HEK293 (cell line): ENCODE measurements around the gene RGS9BP.

ENCODE experiments used
- IKZF3 ChIP-seq: fragments of 450-650 bp; IDR thresholded peaks from 2 replicates; pipeline ENCODE4 v1.5.0; 2018; ENCODE audit warnings: missing biosample characterization, mild to moderate bottlenecking, missing genetic modification characterization, moderate library complexity
- PATZ1 ChIP-seq: fragments of 450-650 bp; formaldehyde crosslinking; IDR thresholded peaks from 2 replicates; pipeline ENCODE4 v1.5.1; 2016; ENCODE audit warnings: missing biosample characterization, missing genetic modification characterization
- SCRT2 ChIP-seq: fragments of 450-650 bp; formaldehyde crosslinking; IDR thresholded peaks from 2 replicates; pipeline ENCODE4 v1.5.1; 2016; ENCODE audit warnings: missing biosample characterization, missing genetic modification characterization
- TSHZ1 ChIP-seq: fragments of 450-650 bp; formaldehyde crosslinking; IDR thresholded peaks from 2 replicates; pipeline ENCODE4 v1.5.1; 2016; ENCODE audit warnings: missing biosample characterization, missing genetic modification characterization, borderline replicate concordance
- YY1 ChIP-seq: fragments of 450-650 bp; formaldehyde crosslinking; IDR thresholded peaks from 2 replicates; pipeline ENCODE4 v1.5.1; 2018; ENCODE audit warnings: missing biosample characterization, missing genetic modification characterization
- ZBTB20 ChIP-seq: fragments of 450-650 bp; formaldehyde crosslinking; IDR thresholded peaks from 2 replicates; pipeline ENCODE4 v1.5.1; 2016; ENCODE audit warnings: missing biosample characterization, missing genetic modification characterization
- ZBTB44 ChIP-seq: fragments of 450-650 bp; IDR thresholded peaks from 2 replicates; pipeline ENCODE4 v1.5.1; 2018; ENCODE audit warnings: missing biosample characterization, mild to moderate bottlenecking, missing genetic modification characterization
- ZBTB48 ChIP-seq: fragments of 450-650 bp; formaldehyde crosslinking; IDR thresholded peaks from 2 replicates; pipeline ENCODE4 v1.5.1; 2016; ENCODE audit warnings: missing biosample characterization, missing genetic modification characterization
- ZNF121 ChIP-seq: fragments of 450-650 bp; formaldehyde crosslinking; IDR thresholded peaks from 2 replicates; pipeline ENCODE4 v1.5.1; 2016; ENCODE audit warnings: missing biosample characterization, missing genetic modification characterization
- ZNF148 ChIP-seq: fragments of 450-650 bp; formaldehyde crosslinking; IDR thresholded peaks from 2 replicates; pipeline ENCODE4 v1.5.0; 2017; ENCODE audit warnings: missing biosample characterization, missing genetic modification characterization, borderline replicate concordance
- ZNF169 ChIP-seq: fragments of 450-650 bp; formaldehyde crosslinking; IDR thresholded peaks from 2 replicates; pipeline ENCODE4 v1.5.1; 2016; ENCODE audit warnings: missing biosample characterization, missing genetic modification characterization
- ZNF398 ChIP-seq: fragments of 450-650 bp; formaldehyde crosslinking; IDR thresholded peaks from 2 replicates; pipeline ENCODE4 v1.5.1; 2017; ENCODE audit warnings: missing biosample characterization, missing genetic modification characterization
- ZNF518A ChIP-seq: fragments of 450-650 bp; formaldehyde crosslinking; conservative IDR thresholded peaks from 2 replicates; pipeline ENCODE4 v1.5.1; 2016; ENCODE audit warnings: low read depth, missing biosample characterization, missing genetic modification characterization
- ZNF561 ChIP-seq: fragments of 450-650 bp; IDR thresholded peaks from 2 replicates; pipeline ENCODE4 v1.5.1; 2018; ENCODE audit warnings: missing biosample characterization, missing genetic modification characterization, borderline replicate concordance
- ZNF596 ChIP-seq: fragments of 450-650 bp; IDR thresholded peaks from 2 replicates; pipeline ENCODE4 v1.5.0; 2018; ENCODE audit warnings: missing biosample characterization, mild to moderate bottlenecking, missing genetic modification characterization, moderate library complexity
- ZNF600 ChIP-seq: fragments of 450-650 bp; formaldehyde crosslinking; IDR thresholded peaks from 2 replicates; pipeline ENCODE4 v1.5.1; 2016; ENCODE audit warnings: missing biosample characterization, missing genetic modification characterization
- ZNF623 ChIP-seq: fragments of 450-650 bp; formaldehyde crosslinking; IDR thresholded peaks from 2 replicates; pipeline ENCODE4 v1.5.1; 2016; ENCODE audit warnings: missing biosample characterization, missing genetic modification characterization
- ZNF692 ChIP-seq: fragments of 450-650 bp; formaldehyde crosslinking; IDR thresholded peaks from 2 replicates; pipeline ENCODE4 v1.5.1; 2016; ENCODE audit warnings: missing biosample characterization, missing genetic modification characterization
- ZNF76 ChIP-seq: fragments of 450-650 bp; formaldehyde crosslinking; IDR thresholded peaks from 2 replicates; pipeline ENCODE4; 2016; ENCODE audit warnings: low read depth, missing biosample characterization, missing genetic modification characterization, borderline replicate concordance

The RGS9BP gene

GRCh38 chr19:32674153-32674930 is 1.3 kb upstream of the RGS9BP start (continued):
- peak; percentile 69 for TF ChIP-seq ZNF596 (tag by site-specific recombination)
- no peak for TF ChIP-seq ZNF623
- no peak for TF ChIP-seq ZNF518A (tag by site-specific recombination)
- peak; percentile 40; the same call in 1 of the 2 replicates for TF ChIP-seq PATZ1 (tag by site-specific recombination)
- TF ChIP-seq ZBTB20 (tag by site-specific recombination) = peak; percentile 45; the same call in 1 of the 2 replicates
- peak; percentile 94 for TF ChIP-seq ZNF561 (tag by site-specific recombination)
- TF ChIP-seq ZNF692 (tag by site-specific recombination) = peak; percentile 35; the same call in 1 of the 2 replicates
- peak; percentile 79; the same call in 1 of the 2 replicates for TF ChIP-seq ZNF121 (tag by site-specific recombination)
- TF ChIP-seq YY1 (tag by site-specific recombination) = peak; percentile 47; the same call in 1 of the 2 replicates
- no peak for TF ChIP-seq ZNF169 (tag by site-specific recombination)
- peak; percentile 89 for TF ChIP-seq ZNF76 (tag by site-specific recombination)
- TF ChIP-seq TSHZ1 (tag by site-specific recombination) = no peak
- peak; percentile 84 for TF ChIP-seq SCRT2 (tag by site-specific recombination)
- no peak for TF ChIP-seq ZNF148 (tag by site-specific recombination)
- TF ChIP-seq ZBTB48 = peak; percentile 96
- TF ChIP-seq IKZF3 (tag by site-specific recombination) = peak; percentile 80
- peak; percentile 57; the same call in 1 of the 2 replicates for TF ChIP-seq ZBTB44 (tag by site-specific recombination)
- TF ChIP-seq ZNF600 (tag by site-specific recombination) = peak; percentile 93
- peak; percentile 63 for TF ChIP-seq ZNF398 (tag by site-specific recombination)
